Fibroblast of skin of abdomen (primary cell): ENCODE data around the gene CENATAC.
"Not testable (repeated sequence)": the region's sequence is repeated elsewhere in the genome, so short reads cannot be mapped to it uniquely, and the experiment has no call there.

Source experiments
- DNase-seq: peaks from one replicate; pipeline ENCODE4 v3.0.0-alpha.2; 2013

Gene CENATAC

GRCh38 chr11:119056421-119056999, 58.6 kb downstream of the CENATAC start:
- DNase-seq, result no peak

- peak; percentile 97 for DNase-seq
Observed at GRCh38 chr11:119057000-119057769, 59.2 kb downstream of the CENATAC start, which contains the start of gene HYOU1. HYOU1 (minus strand) TSS chr11:119057205; CDS start chr11:119056160, 1,045 bp downstream.

- DNase-seq, result not testable (repeated sequence)
Observed at GRCh38 chr11:119059128-119059527, 61.2 kb downstream of the CENATAC start.

- no peak for DNase-seq
Observed at GRCh38 chr11:119061256-119061655, 63.3 kb downstream of the CENATAC start.

- peak; percentile 31 for DNase-seq
Observed at GRCh38 chr11:119062779-119063178, 64.8 kb downstream of the CENATAC start.

- peak; percentile 24 for DNase-seq
Observed at GRCh38 chr11:119065369-119065768, 67.4 kb downstream of the CENATAC start.
